H1 (cell line): ENCODE data around the gene MAOA. TPM values are rescaled to one million over a fixed set of nuclear protein-coding genes. Genes with fewer than 3 reads are reported as not detected.

ENCODE experiments used
- CTCF ChIA-PET: fragments of 300-600 bp; sonication (Branson Sonifier 250); formaldehyde crosslinking; loops from one replicate; lab custom pipeline; 2021; ENCODE audit not compliant: partially characterized antibody; lab: Charles Lee
- POLR2A ChIA-PET: fragments of 300-600 bp; sonication (Branson Sonifier 250); formaldehyde crosslinking; loops from one replicate; lab custom pipeline; 2021; ENCODE audit warnings: inconsistent platforms; ENCODE audit not compliant: partially characterized antibody; lab: Charles Lee
- DNase-seq, 2 experiments: peaks; one replicate each; pipeline versions ENCODE4 v3.0.0 to v3.0.0-alpha.2; 2010 to 2022; ENCODE audit warnings: low spot score in 2 of 2, low read depth in 1 of 2, mixed read lengths in 1 of 2
- FAIRE-seq: peaks from 2 replicates; lab custom pipeline; 2011; peaks lifted over from hg19 to GRCh38; lab: Jason Lieb, UNC
- H2AFZ ChIP-seq: 2 replicates; pipeline ENCODE4 v1.8.1; 2012; ENCODE audit warnings: low read length, inconsistent platforms
- H2AK5ac ChIP-seq: 2 replicates; pipeline ENCODE4 v1.6.1; 2013; ENCODE audit warnings: low read depth, low read length
- H2BK120ac ChIP-seq: replicated peaks from 2 replicates; pipeline ENCODE3; 2013; ENCODE audit warnings: low read depth, low read length, inconsistent platforms
- H2BK12ac ChIP-seq: 2 replicates; pipeline ENCODE4 v1.6.1; 2013; ENCODE audit warnings: low read depth, low read length
- H2BK15ac ChIP-seq: 2 replicates; pipeline ENCODE4 v1.6.1; 2013; ENCODE audit warnings: low read length
- H2BK20ac ChIP-seq: 2 replicates; pipeline ENCODE4 v1.6.1; 2013; ENCODE audit warnings: low read length
- H2BK5ac ChIP-seq: 2 replicates; pipeline ENCODE4 v1.6.1; 2013; ENCODE audit warnings: low read depth, low read length
- H3K14ac ChIP-seq: 2 replicates; pipeline ENCODE4 v1.6.1; 2013; ENCODE audit warnings: inconsistent platforms; ENCODE audit not compliant: insufficient read length
- H3K18ac ChIP-seq: 2 replicates; pipeline ENCODE4 v1.6.1; 2013; ENCODE audit warnings: low read length; ENCODE audit errors: extremely low read depth
- H3K23ac ChIP-seq: 2 replicates; pipeline ENCODE4 v1.6.1; 2013; ENCODE audit warnings: inconsistent platforms; ENCODE audit not compliant: insufficient read length
- H3K23me2 ChIP-seq: 2 replicates; pipeline ENCODE4 v1.6.1; 2013; ENCODE audit warnings: low read depth, low read length
- H3K27ac ChIP-seq: 2 replicates; pipeline ENCODE4 v1.6.1; 2011; ENCODE audit warnings: low read depth, low read length, inconsistent platforms
- H3K27me3 ChIP-seq, 4 experiments: replicated peaks in 1 of 4; 1 replicate in 1 of 4; 2 replicates in 3 of 4; pipeline versions ENCODE4 v1.6.1 to v1.8.1; 2011 to 2013; ENCODE audit warnings: low read length in 3 of 4, mild to moderate bottlenecking in 3 of 4, inconsistent platforms in 2 of 4, mixed read lengths in 2 of 4, moderate library complexity in 1 of 4; ENCODE audit not compliant: control insufficient read depth in 3 of 4, insufficient read depth in 3 of 4; ENCODE audit errors: extremely low read depth in 1 of 4
- H3K36me3 ChIP-seq, 4 experiments: 2 replicates each; pipeline versions ENCODE4 v1.6.1 to v1.8.1; 2011 to 2013; ENCODE audit warnings: mild to moderate bottlenecking in 4 of 4, low read length in 3 of 4, moderate library complexity in 2 of 4, control low read depth in 1 of 4, inconsistent platforms in 1 of 4; ENCODE audit not compliant: insufficient read depth in 4 of 4, control insufficient read depth in 2 of 4
- H3K4ac ChIP-seq: replicated peaks from 2 replicates; pipeline ENCODE3; 2013; ENCODE audit warnings: low read length, low read depth, mixed read lengths, inconsistent platforms; ENCODE audit not compliant: insufficient read length
- H3K4me1 ChIP-seq, 4 experiments: replicated peaks in 1 of 4; 1 replicate in 1 of 4; 2 replicates in 3 of 4; pipeline versions ENCODE4 v1.6.1 to v1.8.1; 2011 to 2013; ENCODE audit warnings: low read length in 3 of 4, inconsistent platforms in 2 of 4, mixed read lengths in 1 of 4; ENCODE audit not compliant: insufficient read depth in 4 of 4, control insufficient read depth in 3 of 4
- H3K4me2 ChIP-seq, 2 experiments: 2 replicates each; pipeline versions ENCODE4 v1.6.1 to v1.8.1; 2011 to 2013; ENCODE audit warnings: low read depth in 2 of 2, low read length in 2 of 2, control low read depth in 1 of 2, inconsistent platforms in 1 of 2, mild to moderate bottlenecking in 1 of 2; ENCODE audit not compliant: insufficient read depth in 1 of 2
- H3K4me3 ChIP-seq, 4 experiments: fragments of 200-600, 300-600 bp in 1 of 4; sonication (generic), shearing (Covaris generic), sonication (Bioruptor Twin) in 1 of 4; 2 replicates each; pipeline versions ENCODE4 v1.5.1 to v1.8.1; 2011 to 2016; ENCODE audit warnings: low read length in 4 of 4, low read depth in 3 of 4, control low read depth in 2 of 4, inconsistent platforms in 2 of 4, mild to moderate bottlenecking in 2 of 4, mixed read lengths in 1 of 4, moderate library complexity in 1 of 4; ENCODE audit not compliant: insufficient read depth in 2 of 4; ENCODE audit errors: extremely low read depth in 1 of 4
- H3K56ac ChIP-seq: replicated peaks from 2 replicates; pipeline ENCODE3; 2013; ENCODE audit warnings: low read depth, mild to moderate bottlenecking, mixed read lengths, low read length, inconsistent platforms; ENCODE audit not compliant: insufficient read length
- H3K79me1 ChIP-seq: 2 replicates; pipeline ENCODE4 v1.6.1; 2013; ENCODE audit warnings: low read depth, low read length, control low read depth
- H3K79me2 ChIP-seq, 2 experiments: 2 replicates each; pipeline versions ENCODE4 v1.6.1 to v1.8.1; 2012 to 2013; ENCODE audit warnings: low read length in 2 of 2, mild to moderate bottlenecking in 2 of 2, inconsistent platforms in 1 of 2; ENCODE audit not compliant: insufficient read depth in 2 of 2, control insufficient read depth in 1 of 2
- H3K9ac ChIP-seq, 4 experiments: replicated peaks in 1 of 4; 1 replicate in 1 of 4; 2 replicates in 3 of 4; pipeline versions ENCODE4 v1.6.1 to v1.8.1; 2011 to 2013; ENCODE audit warnings: low read depth in 3 of 4, low read length in 3 of 4, control low read depth in 2 of 4, mild to moderate bottlenecking in 2 of 4, moderate library complexity in 2 of 4, inconsistent platforms in 1 of 4; ENCODE audit errors: extremely low read depth in 1 of 4
- H3K9me3 ChIP-seq, 2 experiments: 2 replicates each; pipeline versions ENCODE4 v1.6.1 to v1.8.1; 2012 to 2013; ENCODE audit warnings: mild to moderate bottlenecking in 2 of 2, moderate library complexity in 2 of 2, control low read depth in 1 of 2, inconsistent platforms in 1 of 2, low read depth in 1 of 2, low read length in 1 of 2, mixed read lengths in 1 of 2; ENCODE audit not compliant: insufficient read depth in 2 of 2
- H4K20me1 ChIP-seq, 2 experiments: replicated peaks in 1 of 2; 2 replicates each; pipeline versions ENCODE3 to v1.8.1; 2011 to 2013; ENCODE audit warnings: inconsistent platforms in 2 of 2, low read length in 2 of 2, mild to moderate bottlenecking in 1 of 2; ENCODE audit not compliant: insufficient read depth in 2 of 2, control insufficient read depth in 1 of 2
- H4K5ac ChIP-seq: 2 replicates; pipeline ENCODE4 v1.6.1; 2013; ENCODE audit warnings: low read length, low read depth, mixed read lengths, inconsistent platforms; ENCODE audit not compliant: insufficient read length
- H4K8ac ChIP-seq: 2 replicates; pipeline ENCODE4 v1.8.0; 2013; ENCODE audit warnings: mild to moderate bottlenecking, moderate library complexity, low read length, inconsistent platforms; ENCODE audit not compliant: insufficient read depth; ENCODE audit errors: extremely low read depth
- H4K91ac ChIP-seq: replicated peaks from 2 replicates; pipeline ENCODE3; 2013; ENCODE audit warnings: low read length, mixed read lengths, inconsistent platforms; ENCODE audit not compliant: insufficient read length
- RNF2 ChIP-seq: fragments of 200-900, 300-1000 bp; sonication (generic); IDR thresholded peaks from 2 replicates; pipeline ENCODE4 v1.7.1; 2016; ENCODE audit warnings: borderline replicate concordance, low read depth, mild to moderate bottlenecking, antibody characterized with exemption, low read length; ENCODE audit not compliant: poor library complexity, severe bottlenecking; ENCODE audit errors: missing control alignments
- WGBS, 2 experiments: shearing (Covaris generic) in 1 of 2; methylation state at CpG; one replicate each; pipeline versions ENCODE4 v1.1.6 to v1.1.7; 2013 to 2015; ENCODE audit warnings: low lambda C conversion rate in 2 of 2, mixed read lengths in 2 of 2, inconsistent platforms in 1 of 2, low coverage in 1 of 2, missing lambda C conversion rate in 1 of 2; ENCODE audit not compliant: insufficient replicate concordance in 2 of 2, insufficient coverage in 1 of 2, insufficient read length in 1 of 2; ENCODE audit errors: extremely low coverage in 1 of 2, missing lambda C conversion rate in 1 of 2; 5-methylcytosine and 5-hydroxymethylcytosine counted together
- polyA plus RNA-seq, 7 experiments: library from polyadenylated mRNA; depleted of rRNA in 3 of 7; stranded (reverse) in 5 of 7; unstranded in 2 of 7; fragments of >200 nt in 5 of 7; fragments of 200-250 nt in 2 of 7; gene quantifications; 1 replicate in 5 of 7; 2 replicates in 1 of 7; 4 replicates in 1 of 7; pipeline versions ENCODE4 v1.2.1 to v1.2.3, GENCODE V29; 2011 to 2013; ENCODE audit warnings: missing spikeins in 2 of 7, mixed read lengths in 2 of 7
- total RNA-seq: library from RNA; stranded (reverse); fragmentation: NEBNext Ultra II Directional; extraction: Animal tissue kit (Norgen Biotek cat#: 25700); gene quantifications from 2 replicates; pipeline ENCODE4 v1.2.1, GENCODE V29; 2021

MAOA gene
- total and polyA plus RNA-seq, 2 of the 8 experiments (the other 6 are each of a cell fraction or from before 2014, with no cell fraction given): 2.6 to 8.2 TPM

- Histone ChIP-seq H2BK12ac (no peak overlapping the region), H3K9me3 (no peaks in the 10 kb centered on the region), H3K56ac (no peak overlapping the region), H3K4me1 (no peaks in the 10 kb centered on the region), H3K18ac (no peak overlapping the region), H3K27ac (no peak overlapping the region), H3K4ac (no peak overlapping the region), H3K27me3 (no peaks in the 10 kb centered on the region), H2BK5ac (no peak overlapping the region), H3K79me1 (no peaks in the 10 kb centered on the region), H4K8ac (no peak overlapping the region), H3K4me3 (no peak overlapping the region), H4K20me1 (no peaks in the 10 kb centered on the region), H2AK5ac (no peak overlapping the region), H4K91ac (no peak overlapping the region), H3K23me2 (no peaks in the 10 kb centered on the region), H3K4me2 (no peak overlapping the region), H3K9ac (no peak overlapping the region), H3K36me3 (no peaks in the 10 kb centered on the region), H3K23ac (no peak overlapping the region), H3K79me2 (no peaks in the 10 kb centered on the region), H4K5ac (no peak overlapping the region), H3K14ac (no peak overlapping the region), H2BK120ac (no peak overlapping the region), H2BK15ac (no peak overlapping the region), H2AFZ (no peak overlapping the region), H2BK20ac (no peak overlapping the region)
- WGBS, 2 experiments: 88% methylated on average over 2 of the region's 2 CpGs; no CpG with 5 or more reads in 1 of the 2 experiments
- DNase-seq (no peak), FAIRE-seq (no peak)
- ChIA-PET POLR2A (no interaction called here), CTCF (no interaction called here)
- TF ChIP-seq RNF2: no peak
Observed at GRCh38 chrX:43706786-43707370, 50.8 kb downstream of the MAOA start.
